Measurements from ENCODE around the gene TM9SF3. TPM values are rescaled to one million over a fixed set of nuclear protein-coding genes. Genes with fewer than 3 reads are reported as not detected.

Gene TM9SF3
- total RNA-seq, 1 experiment from 2014 or later, result 79.3 TPM

- ChIA-PET RAD21 (ENCODE audit: low non-redundant PET in 1 of 2, low total read pairs in 2 of 2, uncharacterized antibody in 2 of 2, unreplicated experiment in 2 of 2) (no interaction called here), CTCF (no interaction called here), POLR2A (no interaction called here)
- H3K4me3 ChIP-seq (replicated peaks in 1 of 2; ENCODE audit: low read depth in 1 of 2, low read length in 2 of 2), result no peak overlapping the region
- no peak overlapping the region for H2AFZ ChIP-seq (ENCODE audit: low read depth, low read length, poor library complexity, severe bottlenecking)
- H3K9ac ChIP-seq (ENCODE audit: low read length), result no peak overlapping the region
- no peak overlapping the region for H3K4me2 ChIP-seq (ENCODE audit: low read length)
- no peaks in the 10 kb centered on the region for H3K9me2 ChIP-seq (ENCODE audit: insufficient read depth)
- no peak for ATAC-seq
- DNase-seq (ENCODE audit: low read depth, low spot score), result no peak
- H3K4me1 ChIP-seq (ENCODE audit: control insufficient read depth in 1 of 2, insufficient read depth in 2 of 2, low read length in 2 of 2), result peaks cover 0 to 9% of the 10 kb centered on the region in 2 experiments; a peak in 1 of 4 replicates
- H3K79me2 ChIP-seq (ENCODE audit: insufficient read depth, low read length), result no peaks in the 10 kb centered on the region
- BruUV-seq (replicated peaks), result no TSS peak
- H3K27me3 ChIP-seq (ENCODE audit: insufficient read depth, low read length), result no peaks in the 10 kb centered on the region
- H3K9me3 ChIP-seq (ENCODE audit: control insufficient read depth in 1 of 2, insufficient read depth in 1 of 2, low read depth in 1 of 2, low read length in 2 of 2), result no peaks in the 10 kb centered on the region
- TF ChIP-seq FOSL1 (IDR thresholded peaks at IDR 0.05; ENCODE audit: low read depth) (no peak), JUND (IDR thresholded peaks at IDR 0.05) (no peak), EGR1 (IDR thresholded peaks at IDR 0.05; ENCODE audit: low read depth) (no peak), TCF7L2 (IDR thresholded peaks at IDR 0.05; ENCODE audit: borderline replicate concordance, extremely low read depth, insufficient read depth, insufficient read length) (no peak)
- H3K27ac ChIP-seq (ENCODE audit: low read depth, low read length), result no peak overlapping the region
- H3K36me3 ChIP-seq (ENCODE audit: control insufficient read depth in 1 of 2, insufficient read depth in 2 of 2, low read length in 2 of 2), result no peaks in the 10 kb centered on the region
- intact Hi-C loops (cut with micrococcal nuclease), result no loop called here
- no peaks in the 10 kb centered on the region for H4K20me1 ChIP-seq (ENCODE audit: insufficient read depth)
Observed at GRCh38 chr10:96495544-96495943, 91.3 kb downstream of the TM9SF3 start.

- H3K4me2 ChIP-seq (ENCODE audit: low read length), result no peak overlapping the region
- DNase-seq (ENCODE audit: low read depth, low spot score), result no peak
- RAD21 ChIA-PET (ENCODE audit: low non-redundant PET in 1 of 2, low total read pairs in 2 of 2, uncharacterized antibody in 2 of 2, unreplicated experiment in 2 of 2), result no interaction called here
- no peak overlapping the region for H3K9ac ChIP-seq (ENCODE audit: low read length)
- no peaks in the 10 kb centered on the region for H3K9me3 ChIP-seq (ENCODE audit: control insufficient read depth in 1 of 2, insufficient read depth in 1 of 2, low read depth in 1 of 2, low read length in 2 of 2)
- no peaks in the 10 kb centered on the region for H3K9me2 ChIP-seq (ENCODE audit: insufficient read depth)
- POLR2A ChIA-PET, result no interaction called here
- H3K36me3 ChIP-seq (ENCODE audit: control insufficient read depth in 1 of 2, insufficient read depth in 2 of 2, low read length in 2 of 2), result no peaks in the 10 kb centered on the region
- H2AFZ ChIP-seq (ENCODE audit: low read depth, low read length, poor library complexity, severe bottlenecking), result no peak overlapping the region
- H3K79me2 ChIP-seq (ENCODE audit: insufficient read depth, low read length), result no peaks in the 10 kb centered on the region
- H3K4me1 ChIP-seq (ENCODE audit: control insufficient read depth in 1 of 2, insufficient read depth in 2 of 2, low read length in 2 of 2), result peaks cover 0 to 6% of the 10 kb centered on the region in 2 experiments; a peak in 1 of 4 replicates
- no peak for TF ChIP-seq CBX3 (IDR thresholded peaks at IDR 0.05; ENCODE audit: low read depth)
- TF ChIP-seq MAX (IDR thresholded peaks at IDR 0.05), result no peak
- no peak for TF ChIP-seq ZNF274 (IDR thresholded peaks at IDR 0.05; ENCODE audit: low read depth, low read length)
- TF ChIP-seq ELF1 (IDR thresholded peaks at IDR 0.05; ENCODE audit: borderline replicate concordance, low read depth), result no peak
- no peak for TF ChIP-seq JUND (IDR thresholded peaks at IDR 0.05)
- no peak for TF ChIP-seq FOSL1 (IDR thresholded peaks at IDR 0.05; ENCODE audit: low read depth)
- no peak for TF ChIP-seq SP1 (IDR thresholded peaks at IDR 0.05; ENCODE audit: low read depth)
- no peak for TF ChIP-seq POLR2AphosphoS5 (IDR thresholded peaks at IDR 0.05; ENCODE audit: low read depth, low read length)
- TF ChIP-seq ZFX (IDR thresholded peaks at IDR 0.05), result no peak
- TF ChIP-seq RAD21 (IDR thresholded peaks at IDR 0.05; ENCODE audit: low read depth), result no peak
- TF ChIP-seq YY1 (IDR thresholded peaks at IDR 0.05; ENCODE audit: extremely low read depth, insufficient replicate concordance, low read depth, low read length), result no peak
- TF ChIP-seq EGR1 (IDR thresholded peaks at IDR 0.05; ENCODE audit: low read depth), result no peak
- TF ChIP-seq ATF3 (IDR thresholded peaks at IDR 0.05), result no peak
- intact Hi-C loops (cut with micrococcal nuclease), result no loop called here
- no TSS peak for BruUV-seq (replicated peaks)
- no peak for ATAC-seq
- CTCF ChIA-PET, result no interaction called here
- no peak overlapping the region for H3K4me3 ChIP-seq (replicated peaks in 1 of 2; ENCODE audit: low read depth in 1 of 2, low read length in 2 of 2)
- H4K20me1 ChIP-seq (ENCODE audit: insufficient read depth), result no peaks in the 10 kb centered on the region
- no peaks in the 10 kb centered on the region for H3K27me3 ChIP-seq (ENCODE audit: insufficient read depth, low read length)
- H3K27ac ChIP-seq (ENCODE audit: low read depth, low read length), result no peak overlapping the region
Observed at GRCh38 chr10:96494694-96495093, 92.1 kb downstream of the TM9SF3 start.

Measured in HCT116 (cell line).